Activated CD4-positive, alpha-beta T cell treated with anti-CD3 and anti-CD28 coated beads, Interleukin-2, amount 50 U/mL, for 16 hours (primary cell): ENCODE results near the gene TMEM170A.
"Not testable (repeated sequence)": the region's sequence is repeated elsewhere in the genome, so short reads cannot be mapped to it uniquely, and the experiment has no call there.

Experiments
- DNase-seq: peaks from one replicate; pipeline ENCODE4 v3.0.0-alpha.2; 2020

The TMEM170A gene

DNA sequence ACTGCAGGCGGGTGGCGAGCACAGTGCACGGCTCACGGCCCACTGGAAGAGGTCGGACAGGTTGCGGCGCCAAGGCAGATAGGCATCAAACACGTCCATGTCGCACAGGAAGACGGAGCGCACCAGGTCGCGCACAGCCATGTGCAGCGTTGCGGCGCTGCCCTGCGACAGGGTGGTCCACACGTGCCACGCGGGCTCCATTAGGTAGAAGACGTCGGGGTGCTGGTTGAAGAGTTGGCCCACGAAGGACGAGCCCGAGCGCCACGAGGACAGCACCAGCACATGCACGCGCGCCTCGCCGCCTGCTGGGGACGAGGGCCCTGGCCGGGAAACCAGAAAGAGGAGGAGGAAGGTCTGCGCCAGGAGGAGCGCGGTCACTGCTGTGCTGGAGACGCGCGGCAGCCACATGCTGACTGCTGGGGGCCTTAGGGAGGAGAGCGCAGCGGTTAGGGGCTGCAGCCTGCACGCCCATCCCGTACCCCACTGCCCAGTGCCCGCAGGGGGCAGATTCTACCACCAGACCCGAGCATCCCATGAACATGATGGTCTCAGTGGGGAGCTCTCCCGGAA lies 15.0 kb upstream of the TMEM170A start:
- DNase-seq, result no peak

DNA sequence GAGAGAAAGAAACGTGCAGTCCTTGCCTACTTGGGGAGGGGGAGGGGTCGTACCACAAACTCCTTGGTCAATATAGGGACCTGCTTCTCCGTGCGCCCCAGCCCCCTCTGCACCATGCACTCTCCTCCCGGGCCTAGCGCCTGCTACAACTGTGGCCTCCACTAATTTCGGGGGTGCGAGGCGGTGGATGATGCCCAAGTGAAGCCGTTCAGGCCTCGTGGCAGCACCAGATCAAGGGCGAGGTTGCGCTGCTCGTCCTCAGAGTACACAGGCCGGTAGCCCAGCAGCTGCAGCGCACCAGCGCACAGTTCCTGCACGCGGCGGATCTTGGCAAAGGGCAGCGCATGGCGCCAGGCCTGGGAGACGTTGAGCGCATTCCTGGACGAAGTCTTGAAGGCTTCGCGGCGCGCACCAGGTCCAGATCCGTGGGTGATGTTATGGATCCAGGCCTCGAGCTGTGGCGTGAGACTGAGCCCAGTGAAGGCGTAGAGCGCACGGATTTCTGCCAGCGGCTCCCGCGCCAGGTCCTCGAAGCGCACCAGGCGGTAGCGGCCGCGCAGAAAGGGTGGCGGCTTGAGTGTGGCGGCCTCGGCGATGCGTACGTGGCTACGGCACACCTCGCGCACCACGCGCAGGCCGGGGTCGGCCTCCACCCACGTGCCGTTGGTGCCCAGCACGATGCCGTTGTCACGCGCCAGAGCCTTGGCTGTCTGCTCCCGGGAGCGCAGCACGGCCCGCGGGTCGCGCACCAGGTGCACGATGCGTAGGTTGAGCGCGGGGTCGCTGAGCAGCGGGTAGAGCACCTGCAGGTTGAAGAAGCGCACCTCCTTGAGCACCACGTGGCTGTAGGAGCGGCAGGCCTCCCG lies 14.2 kb upstream of the TMEM170A start:
- DNase-seq, result no peak

DNA sequence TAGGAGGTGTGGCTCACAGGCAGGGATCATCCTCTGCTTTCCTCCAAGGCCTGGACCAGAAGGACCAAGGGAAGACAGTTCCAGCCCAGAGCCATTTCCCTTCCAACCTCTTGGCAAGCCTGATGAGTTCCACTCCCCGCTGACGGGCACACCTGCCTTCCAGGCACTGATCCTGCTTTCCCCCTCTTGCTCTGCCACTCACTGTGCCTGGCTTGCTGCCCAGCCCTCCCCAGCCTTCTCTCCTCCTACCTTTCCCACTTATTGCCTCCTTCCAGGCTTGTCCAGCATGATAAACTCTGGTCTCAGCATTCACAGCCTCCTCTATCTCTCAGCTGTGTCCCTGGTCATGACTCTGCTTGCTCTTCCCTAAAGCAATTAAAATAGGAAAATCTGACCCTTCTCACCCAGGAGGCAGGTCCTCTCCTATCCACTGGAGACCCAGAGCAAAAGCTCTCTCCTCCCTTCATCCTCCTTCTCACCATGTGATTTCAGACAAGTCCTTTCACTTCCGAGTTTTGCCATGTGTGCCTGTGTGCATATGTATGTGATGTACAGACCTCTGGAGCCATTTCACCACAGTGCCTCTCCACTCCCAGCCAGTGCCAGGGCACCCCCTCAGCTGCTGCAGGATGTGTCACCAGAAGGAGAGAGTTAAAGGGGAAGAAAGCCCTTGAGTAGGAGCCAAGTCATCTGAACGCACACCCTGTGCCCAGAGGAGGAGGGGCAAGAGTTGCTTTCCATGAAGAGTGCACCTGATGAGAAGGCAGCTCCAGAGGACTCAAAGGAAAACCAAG lies 13.4 kb upstream of the TMEM170A start:
- DNase-seq, result no peak

DNA sequence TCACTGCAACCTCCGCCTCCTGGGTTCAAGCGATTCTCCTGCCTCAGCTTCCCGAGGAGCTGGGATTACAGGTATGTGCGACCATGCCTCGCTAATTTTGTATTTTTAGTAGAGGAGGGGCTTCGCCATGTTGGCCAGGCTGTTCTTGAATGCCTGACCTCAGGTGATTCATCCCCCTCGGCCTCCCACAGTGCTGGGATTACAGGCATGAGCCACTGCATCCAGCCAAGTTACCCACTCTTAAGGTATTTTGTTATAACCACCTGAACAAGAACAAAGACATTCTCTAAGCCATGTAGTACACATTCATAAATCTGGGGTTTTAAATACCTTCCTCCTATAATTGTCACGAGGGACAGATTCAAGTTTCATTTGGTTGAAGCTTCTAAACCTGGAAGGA lies 12.3 kb upstream of the TMEM170A start:
- DNase-seq, result no peak

DNA sequence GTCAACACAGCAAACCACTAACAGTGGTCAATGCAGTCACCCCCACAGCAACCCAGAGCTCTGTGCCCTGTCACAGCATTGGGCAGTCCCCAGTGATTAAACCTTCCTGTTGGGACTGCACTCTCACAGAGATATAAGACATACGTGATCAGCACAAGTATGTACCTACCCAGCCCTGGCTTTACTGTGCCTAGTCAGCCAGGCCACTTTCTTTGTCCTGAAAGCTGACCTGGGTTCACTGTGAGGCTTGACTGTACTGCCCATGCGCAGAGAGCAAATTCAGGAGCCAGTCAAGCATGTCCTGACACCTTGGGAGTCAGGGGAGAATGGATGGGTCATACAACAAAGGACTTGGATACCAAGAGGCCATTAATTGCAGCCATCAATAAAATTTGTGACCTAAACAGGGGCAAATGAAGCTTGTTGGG lies 10.9 kb upstream of the TMEM170A start:
- DNase-seq, result no peak

DNA sequence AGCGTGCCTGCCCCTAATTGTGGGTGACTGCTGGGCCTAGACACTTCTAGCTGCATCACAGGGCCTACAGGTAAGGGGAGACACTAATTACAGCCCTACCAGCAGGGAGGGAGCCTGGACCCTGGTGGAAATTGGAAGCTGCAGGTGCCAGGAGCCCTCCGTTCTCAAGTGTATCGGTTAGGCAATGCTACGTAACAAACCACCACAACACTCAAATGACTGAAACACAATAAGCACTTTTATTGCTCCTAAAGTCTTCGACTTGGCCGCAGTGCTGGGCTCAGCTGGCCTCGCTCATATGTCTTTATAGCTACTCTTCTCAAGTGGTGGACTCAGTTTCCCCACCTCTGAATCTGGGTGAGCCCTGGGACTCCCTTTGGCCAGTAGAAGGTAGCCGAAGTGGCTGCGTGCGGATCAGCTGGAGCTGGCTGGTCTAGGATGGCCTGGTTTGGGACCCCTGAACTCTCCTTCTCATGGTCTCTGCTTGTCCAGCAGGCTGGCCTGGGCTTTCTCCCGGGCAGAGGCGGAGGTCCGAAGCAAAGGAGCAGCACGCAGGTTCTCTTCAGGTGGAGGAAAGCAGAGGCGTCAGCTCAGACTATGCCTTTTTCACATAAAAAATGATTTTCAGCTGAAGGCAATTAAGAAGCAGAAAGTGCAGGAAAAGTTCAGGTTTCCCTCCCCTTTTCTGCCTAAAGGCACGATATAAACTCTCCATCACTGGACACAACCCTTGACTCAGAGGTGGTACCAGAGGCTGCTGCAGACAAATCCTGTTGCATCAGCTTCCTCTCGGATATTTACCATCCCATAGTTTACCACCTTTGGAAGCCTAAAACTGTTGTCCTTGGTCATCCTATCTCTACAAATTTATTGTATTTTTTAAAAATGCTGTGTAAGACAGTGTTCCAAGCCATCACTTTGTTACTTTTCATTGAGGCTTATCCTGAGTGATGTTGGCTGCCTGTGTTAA lies 8.7 kb upstream of the TMEM170A start:
- DNase-seq, result no peak

DNA sequence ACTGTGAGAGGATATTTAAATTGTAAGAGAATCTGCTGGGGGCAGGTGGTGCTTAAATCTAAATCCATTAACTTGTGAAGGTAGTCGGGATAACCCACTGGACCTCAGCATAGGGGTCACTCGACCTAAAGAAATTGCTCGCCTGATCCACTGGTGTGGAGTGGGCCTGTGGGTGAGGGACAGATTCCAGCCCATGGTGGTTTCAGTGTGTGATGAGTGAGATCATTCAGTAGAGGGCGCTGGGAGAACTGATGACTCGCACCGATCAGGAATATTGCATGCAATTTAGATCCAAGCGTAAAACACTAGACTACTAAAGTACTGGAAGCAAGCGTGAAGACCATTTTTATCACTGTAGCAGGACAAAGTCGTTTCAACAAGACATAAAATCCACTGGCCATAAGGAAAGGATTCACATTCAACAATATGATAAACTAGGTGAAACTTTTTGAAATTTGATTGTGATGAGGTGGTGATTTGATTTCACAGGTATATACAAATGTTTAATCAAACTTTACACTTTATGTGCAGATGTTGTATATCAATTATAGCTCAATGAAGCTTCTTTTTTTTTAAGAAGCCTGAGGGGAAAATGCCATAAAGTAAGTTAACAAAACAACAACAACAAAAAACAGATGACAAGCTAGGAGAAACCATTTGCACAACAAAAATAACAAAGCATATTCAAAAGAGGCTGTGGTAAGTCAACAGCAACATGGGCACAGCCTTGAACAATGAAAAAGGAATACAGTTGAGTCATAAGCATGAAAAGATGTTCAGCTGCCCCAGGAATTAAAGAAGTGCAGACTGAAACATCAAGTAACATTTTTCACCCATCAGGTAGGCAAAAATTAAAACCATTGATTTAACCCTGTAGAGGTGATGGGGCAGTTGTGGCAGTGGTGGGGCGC lies 7.5 kb upstream of the TMEM170A start:
- DNase-seq, result peak; percentile 45

DNA sequence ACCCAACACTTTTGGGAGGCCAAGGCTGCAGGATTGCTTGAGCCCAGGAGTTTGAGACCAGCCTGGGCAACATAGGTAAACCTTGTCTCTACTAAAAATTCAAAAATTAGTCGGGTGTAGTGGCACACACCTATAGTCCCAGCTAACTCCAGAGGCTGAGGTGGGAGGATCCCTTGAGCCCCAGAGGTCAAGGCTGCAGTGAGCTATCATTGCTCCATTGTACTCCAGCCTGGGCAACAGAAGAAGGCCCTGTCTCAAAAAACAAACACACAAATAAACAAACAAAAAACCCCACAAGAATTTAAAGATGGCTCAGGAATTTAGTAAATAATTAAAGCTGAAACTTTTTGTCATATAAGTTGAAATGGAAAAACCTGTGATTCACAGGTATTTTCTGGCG lies 2.3 kb upstream of the TMEM170A start:
- DNase-seq, result no peak

DNA sequence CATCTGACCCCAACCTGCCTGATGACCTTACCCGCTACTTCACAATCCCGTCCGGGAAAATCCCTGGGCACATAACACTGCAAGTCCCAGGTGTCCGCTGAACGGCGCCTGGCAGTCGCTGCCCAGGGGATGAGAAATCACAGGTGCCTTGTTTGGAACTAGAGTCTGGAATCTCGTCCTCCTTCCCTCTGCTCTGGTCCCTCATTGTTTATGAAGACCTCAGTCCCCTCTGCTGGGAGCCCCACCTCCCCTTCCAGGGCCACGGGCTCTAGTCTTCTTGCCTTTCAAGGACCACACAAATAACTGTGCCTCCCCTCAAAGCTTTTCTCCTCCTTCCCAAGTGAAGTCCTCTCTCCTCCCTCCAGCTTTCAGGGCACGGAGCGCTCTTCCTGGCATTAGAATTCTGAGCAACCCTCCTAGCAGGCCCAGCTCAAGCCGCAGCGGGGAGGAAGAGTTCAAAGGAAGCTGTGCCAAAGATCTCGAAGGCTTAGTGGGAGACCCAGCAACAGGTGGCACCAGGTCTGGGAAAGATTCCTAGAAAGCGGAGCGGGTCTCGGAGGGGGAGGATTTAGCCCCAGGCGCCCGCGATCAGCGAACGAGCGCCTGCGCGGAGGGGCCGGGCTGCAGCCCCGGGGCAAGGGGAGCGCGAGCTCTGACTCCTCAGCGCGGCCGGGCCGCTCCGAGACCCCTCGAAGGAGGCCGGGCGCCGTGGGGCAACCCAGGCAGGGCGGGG lies 934 bp downstream of the TMEM170A start:
- DNase-seq, result peak; percentile 16

DNA sequence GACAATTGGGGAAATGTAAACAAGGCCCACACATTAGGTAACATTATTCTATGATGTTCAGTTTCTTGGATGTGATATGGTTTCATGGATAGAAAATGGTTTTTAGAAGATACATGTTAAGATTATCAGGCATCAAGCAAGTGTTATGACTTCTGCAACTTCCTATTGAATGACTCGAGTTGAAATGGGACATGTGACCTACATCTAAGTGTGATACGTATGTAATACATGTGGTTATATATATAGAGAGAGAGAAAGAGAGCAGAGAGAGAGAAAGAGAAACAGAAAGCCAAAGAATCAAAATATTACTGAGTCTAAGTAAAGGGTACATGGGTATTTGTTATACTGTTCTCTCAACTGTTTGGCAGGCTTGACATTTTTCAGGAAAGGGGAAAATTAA lies 1.7 kb downstream of the TMEM170A start:
- peak; percentile 52 for DNase-seq

DNA sequence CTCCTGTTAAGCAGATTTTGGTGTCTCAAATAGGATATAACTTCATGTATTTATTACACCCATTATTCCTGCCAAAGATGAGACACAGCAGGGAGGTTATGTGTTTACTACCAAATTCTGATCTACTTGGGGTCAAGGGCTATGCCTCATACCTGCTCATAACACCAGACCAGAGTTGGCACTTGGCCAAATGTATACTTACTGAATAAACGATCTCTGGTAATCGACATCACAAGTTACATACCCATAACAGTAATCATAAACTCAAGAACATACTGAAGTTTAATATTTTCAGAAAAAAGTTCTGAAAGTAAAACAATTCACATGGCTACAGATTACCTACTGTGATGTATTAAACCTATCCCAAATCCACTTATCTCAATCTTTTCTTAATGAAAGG lies 2.9 kb downstream of the TMEM170A start:
- no peak for DNase-seq

DNA sequence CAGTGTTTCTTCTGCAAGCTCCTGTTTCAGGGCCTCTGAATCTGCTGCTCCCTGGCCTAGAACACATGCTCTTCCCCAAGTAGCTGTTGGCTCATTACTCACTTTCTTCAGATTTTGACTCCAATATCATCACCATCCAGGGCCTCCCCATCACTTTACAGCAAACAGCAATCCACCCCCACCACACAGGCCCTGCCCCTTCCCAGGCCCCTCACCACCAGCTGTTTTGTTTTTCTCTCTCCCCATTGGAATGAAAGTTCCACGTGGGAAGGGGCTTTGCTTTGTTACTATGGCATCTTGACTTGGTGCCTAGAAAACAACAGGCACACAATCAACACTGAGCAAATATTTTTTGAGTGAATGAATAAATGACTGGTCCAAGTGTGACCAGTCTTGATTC lies 4.0 kb downstream of the TMEM170A start:
- DNase-seq, result no peak

DNA sequence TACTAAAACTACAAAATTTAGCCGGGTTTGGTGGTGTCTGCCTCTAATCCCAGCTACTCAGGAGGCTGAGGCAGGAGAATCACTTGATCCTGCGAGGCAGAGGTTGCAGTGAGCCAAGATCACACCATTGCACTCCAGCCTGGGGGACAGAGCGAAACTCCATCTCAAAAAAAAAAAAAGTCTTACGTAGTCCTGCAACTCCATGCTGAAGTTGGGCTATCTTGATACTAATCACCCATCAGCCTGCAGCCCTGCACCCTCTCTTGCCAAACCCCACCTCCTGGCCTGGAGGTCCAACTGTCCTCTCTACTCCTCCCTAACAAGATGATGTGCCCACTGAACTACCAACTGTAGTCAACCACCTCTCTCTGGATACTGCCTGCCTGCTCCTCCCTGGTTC lies 4.8 kb downstream of the TMEM170A start:
- no peak for DNase-seq

DNA sequence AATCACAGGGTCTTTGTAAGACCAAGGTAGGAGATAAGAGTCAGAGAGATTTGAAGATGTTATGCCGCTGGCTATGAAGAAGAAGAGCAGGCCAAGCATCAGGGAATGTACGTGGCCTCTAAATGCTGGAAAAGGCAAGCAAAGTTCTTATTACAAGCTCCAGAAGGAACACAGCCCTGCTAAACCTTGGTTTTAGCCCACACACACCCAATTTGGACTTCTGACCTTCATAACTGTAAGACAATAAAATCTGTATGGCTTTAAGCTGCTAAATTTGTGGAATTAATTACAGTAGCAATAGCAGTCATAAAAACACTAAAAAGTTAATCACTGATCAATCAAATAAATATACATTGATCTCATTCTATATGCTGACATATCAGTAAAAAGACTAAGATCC lies 6.0 kb downstream of the TMEM170A start:
- no peak for DNase-seq

DNA sequence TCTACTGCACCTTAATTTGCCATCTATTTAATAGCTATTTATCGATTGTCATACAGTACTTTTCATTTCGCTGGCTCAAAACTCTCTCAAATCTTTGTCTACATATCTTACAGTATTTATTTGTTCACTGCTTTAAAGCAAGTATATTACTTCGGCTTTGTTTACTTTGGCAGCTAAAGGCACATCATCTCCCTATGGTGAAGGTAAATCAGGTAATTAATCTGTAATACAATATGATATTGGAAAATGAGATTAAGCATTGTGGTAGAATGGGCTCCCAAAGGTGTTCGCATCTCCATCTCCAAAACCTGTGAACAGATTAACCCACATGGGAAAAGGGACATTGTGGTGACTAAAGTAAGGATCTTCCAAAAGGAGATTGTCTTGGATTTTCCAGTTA lies 6.5 kb downstream of the TMEM170A start:
- DNase-seq, result no peak

DNA sequence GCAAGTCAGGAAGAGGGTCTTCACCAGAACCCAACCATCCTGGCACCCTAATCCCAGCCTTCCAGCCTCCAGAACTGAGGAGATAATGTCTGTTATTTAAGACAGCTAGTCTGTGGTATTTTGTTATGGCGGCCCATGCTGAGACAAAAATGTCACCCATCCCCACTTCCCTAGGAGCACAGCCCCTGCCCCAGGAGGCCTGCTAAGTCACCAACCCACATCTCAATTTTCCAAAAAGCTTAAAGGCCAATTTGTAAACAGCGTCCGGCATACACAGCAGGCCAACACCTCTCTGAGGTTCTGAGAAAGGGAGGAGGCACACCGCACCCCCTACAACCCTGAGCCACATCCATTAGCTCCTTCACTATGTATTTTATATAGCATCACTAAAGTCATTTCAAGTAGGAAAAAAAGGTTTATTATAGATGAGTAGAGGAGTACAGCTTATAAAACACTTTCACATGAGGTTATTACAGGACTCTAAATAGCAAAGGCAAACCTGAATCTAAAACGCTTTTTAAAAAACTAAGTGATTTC lies 6.9 kb downstream of the TMEM170A start:
- no peak for DNase-seq

DNA sequence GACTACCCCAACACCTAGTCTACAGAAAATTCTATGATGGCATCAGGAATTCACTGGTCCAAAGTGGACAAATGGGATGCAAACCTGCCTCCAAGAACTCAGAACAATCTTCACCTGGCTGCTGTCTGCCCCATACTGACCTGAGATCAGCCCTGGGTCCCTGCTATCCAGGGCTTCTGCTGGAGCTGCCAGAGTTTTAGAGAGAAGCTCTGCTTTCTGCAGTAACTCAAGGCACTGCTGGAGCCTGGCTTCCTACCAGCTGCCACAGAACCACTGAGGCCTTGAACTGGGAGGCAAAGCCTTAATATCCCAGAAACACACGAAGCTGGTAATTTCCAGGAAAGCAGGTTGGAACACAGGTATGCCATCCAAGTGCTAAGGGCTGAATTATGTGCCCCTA lies 7.5 kb downstream of the TMEM170A start:
- DNase-seq, result no peak

DNA sequence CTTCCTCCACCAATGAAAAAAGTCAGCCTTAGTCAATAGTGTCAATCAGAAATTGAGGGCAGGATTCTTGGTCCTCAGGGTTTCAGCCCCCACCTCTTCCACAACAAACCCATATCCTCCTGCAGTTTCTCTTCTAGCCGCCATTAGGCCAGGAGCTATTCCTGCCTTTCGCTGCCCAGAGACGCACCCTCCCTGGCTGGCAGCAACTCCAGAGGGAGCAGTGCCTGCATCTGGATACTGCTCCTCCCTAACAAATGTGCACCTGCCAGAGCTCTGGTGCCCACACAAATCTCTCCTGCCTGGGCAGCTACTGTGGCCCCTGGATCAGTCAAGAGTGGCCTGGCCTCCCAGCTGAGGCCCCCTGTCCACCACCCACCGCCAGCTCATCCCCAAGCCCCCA lies 8.0 kb downstream of the TMEM170A start:
- not testable (repeated sequence) for DNase-seq

DNA sequence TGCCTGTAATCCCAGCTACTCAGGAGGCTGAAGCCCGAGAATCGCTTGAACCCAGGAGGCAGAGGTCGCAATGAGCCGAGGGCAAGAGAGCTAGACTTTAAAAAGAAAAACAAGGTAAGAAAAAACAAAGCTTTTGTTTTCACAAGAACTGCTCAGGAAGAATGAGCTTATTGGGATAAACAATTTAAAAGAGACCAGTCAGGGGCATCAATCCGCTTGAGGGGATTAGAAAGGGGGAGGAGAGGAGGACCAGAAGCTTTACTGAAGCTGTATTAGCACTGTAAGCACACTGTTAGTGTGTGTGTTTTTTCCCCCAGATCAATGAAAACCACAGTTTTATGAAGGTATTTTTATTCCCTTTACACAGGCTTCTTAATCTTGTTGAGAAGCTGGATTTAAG lies 8.8 kb downstream of the TMEM170A start:
- DNase-seq, result no peak

DNA sequence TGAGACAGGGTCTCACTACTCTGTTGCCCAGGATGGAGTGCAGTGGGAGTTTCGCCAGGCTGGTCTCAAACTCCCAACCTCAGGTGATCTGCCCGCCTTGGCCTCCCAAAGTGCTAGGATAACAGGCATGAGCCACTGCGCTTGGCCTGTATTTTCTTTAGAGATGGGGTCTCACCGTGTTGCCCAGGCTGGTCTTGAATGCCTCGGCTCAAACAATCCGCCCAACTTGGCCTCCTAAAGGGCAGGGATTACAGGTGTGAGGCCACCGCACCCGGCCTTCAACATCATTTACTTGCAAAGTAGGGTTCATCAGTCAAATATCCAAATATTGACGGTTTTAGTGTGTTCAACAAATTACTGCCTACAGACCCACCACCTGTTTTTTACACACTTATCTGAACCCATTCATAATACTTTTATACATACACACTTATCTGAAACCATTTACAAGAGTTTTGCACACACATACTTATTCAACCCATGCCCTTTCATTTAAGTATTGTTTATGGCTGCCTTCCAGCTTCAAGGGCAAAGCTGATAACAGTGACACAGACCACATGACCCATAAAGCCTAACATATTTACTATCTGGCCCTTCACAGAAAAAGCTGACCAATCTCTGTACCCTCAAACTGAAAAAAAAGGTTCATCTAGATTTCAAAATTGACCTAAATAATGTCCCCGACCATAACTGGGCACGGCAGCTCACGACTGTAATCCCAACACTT lies 11.9 kb downstream of the TMEM170A start:
- DNase-seq, result no peak
